ENCODE data around the gene FHIP1A.

DNA sequence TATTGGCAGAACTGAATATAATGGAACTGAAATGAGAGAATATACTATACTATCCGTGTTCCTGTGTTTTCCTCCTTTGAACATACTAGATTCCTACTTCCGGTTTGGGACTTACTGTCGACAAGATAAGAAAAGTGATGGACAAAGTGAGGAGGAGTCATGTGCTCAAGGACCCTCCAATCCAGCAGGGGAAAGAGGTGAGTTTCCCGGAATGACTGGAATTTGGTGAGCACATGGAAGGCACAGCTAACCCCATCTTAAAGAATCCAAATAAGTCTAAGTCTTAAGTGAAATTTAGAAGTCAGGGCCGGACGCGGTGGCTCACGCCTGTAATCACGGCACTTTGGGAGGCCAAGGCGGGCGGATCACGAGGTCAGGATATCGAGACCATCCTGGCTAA is 47.0 kb upstream of the FHIP1A start:
- TF ChIP-seq POLR2A (IDR thresholded peaks at IDR 0.05; ENCODE audit: low read depth, low read length) (no peak), TAF1 (IDR thresholded peaks at IDR 0.05; ENCODE audit: low read depth, low read length) (no peak), POLR2AphosphoS5 (IDR thresholded peaks at IDR 0.05; ENCODE audit: low read depth, low read length) (no peak)
